Ectodermal cell (in vitro differentiated cells): Measurements from ENCODE around the gene DLX2.

Source experiments
- H3K27ac ChIP-seq: 2 replicates; pipeline ENCODE4 v1.7.0; 2013; ENCODE audit warnings: mild to moderate bottlenecking, low read depth, low read length; ENCODE audit not compliant: insufficient read depth, poor library complexity, severe bottlenecking
- H3K27me3 ChIP-seq: 2 replicates; pipeline ENCODE4 v1.7.0; 2013; ENCODE audit warnings: mild to moderate bottlenecking, low read length; ENCODE audit not compliant: insufficient read depth, control insufficient read depth, poor library complexity, severe bottlenecking
- H3K36me3 ChIP-seq: one replicate; pipeline ENCODE4 v1.7.0; 2013; ENCODE audit warnings: low read length; ENCODE audit not compliant: control insufficient read depth, insufficient read depth
- H3K4me1 ChIP-seq: one replicate; pipeline ENCODE4 v1.7.0; 2013; ENCODE audit warnings: low read length; ENCODE audit not compliant: control insufficient read depth, insufficient read depth
- H3K4me3 ChIP-seq: 2 replicates; pipeline ENCODE4 v1.7.0; 2013; ENCODE audit warnings: low read depth, low read length, control low read depth; ENCODE audit not compliant: insufficient read depth
- H3K9me3 ChIP-seq: 2 replicates; pipeline ENCODE4 v1.7.0; 2013; ENCODE audit warnings: mild to moderate bottlenecking, low read length, moderate library complexity; ENCODE audit not compliant: control insufficient read depth
- WGBS, 2 experiments: methylation state at CpG; one replicate each; pipeline ENCODE4 v1.1.7; 2013; ENCODE audit warnings: missing lambda C conversion rate in 2 of 2; 5-methylcytosine and 5-hydroxymethylcytosine counted together

DLX2 gene

GRCh38 chr2:172093416-172094293 is 9.0 kb downstream of the DLX2 start:
- Histone ChIP-seq H3K9me3 (no peaks in the 10 kb centered on the region), H3K4me1 (peaks cover 28% of the 10 kb centered on the region), H3K27ac (no peak overlapping the region), H3K36me3 (no peaks in the 10 kb centered on the region), H3K27me3 (peaks cover 100% of the 10 kb centered on the region), H3K4me3 (no peak overlapping the region)
- whole genome bisulfite sequencing, 2 experiments = 8 to 11% methylated on average over 16 to 17 of the region's 18 CpGs

- WGBS, 2 experiments = 3% methylated on average over 15 to 18 of the region's 19 CpGs
- H3K36me3 ChIP-seq = no peaks in the 10 kb centered on the region
- no peaks in the 10 kb centered on the region for H3K9me3 ChIP-seq
- H3K4me3 ChIP-seq = no peak overlapping the region
- H3K27me3 ChIP-seq = peaks cover 100% of the 10 kb centered on the region
- H3K4me1 ChIP-seq = peaks cover 34% of the 10 kb centered on the region
- no peak overlapping the region for H3K27ac ChIP-seq
These were observed 9.8 kb downstream of the DLX2 start for GRCh38 chr2:172092716-172093415.

GRCh38 chr2:172091761-172092566 is 10.7 kb downstream of the DLX2 start:
- H3K4me1 ChIP-seq = peaks cover 34% of the 10 kb centered on the region
- no peaks in the 10 kb centered on the region for H3K9me3 ChIP-seq
- WGBS, 2 experiments = 17 to 20% methylated on average over 8 to 11 of the region's 11 CpGs
- no peak overlapping the region for H3K27ac ChIP-seq
- peaks cover 100% of the 10 kb centered on the region for H3K27me3 ChIP-seq
- no peak overlapping the region for H3K4me3 ChIP-seq
- H3K36me3 ChIP-seq = no peaks in the 10 kb centered on the region

- H3K9me3 ChIP-seq = no peaks in the 10 kb centered on the region
- H3K27me3 ChIP-seq = peaks cover 100% of the 10 kb centered on the region
- 2 to 3% methylated on average over 8 of the region's 13 CpGs for WGBS, 2 experiments
- no peak overlapping the region for H3K4me3 ChIP-seq
- H3K4me1 ChIP-seq = peaks cover 33% of the 10 kb centered on the region
- H3K27ac ChIP-seq = no peak overlapping the region
- H3K36me3 ChIP-seq = no peaks in the 10 kb centered on the region
These were observed 11.6 kb downstream of the DLX2 start for GRCh38 chr2:172091000-172091641.

- Histone ChIP-seq H3K4me1 (peaks cover 35% of the 10 kb centered on the region), H3K4me3 (no peak overlapping the region), H3K27ac (no peak overlapping the region), H3K36me3 (no peaks in the 10 kb centered on the region), H3K9me3 (no peaks in the 10 kb centered on the region), H3K27me3 (peaks cover 100% of the 10 kb centered on the region)
- 2% methylated on average over 39 of the region's 39 CpGs for WGBS, 2 experiments
These were observed 12.4 kb downstream of the DLX2 start for GRCh38 chr2:172090044-172090961.

- Histone ChIP-seq H3K27ac (no peak overlapping the region), H3K9me3 (no peaks in the 10 kb centered on the region), H3K36me3 (no peaks in the 10 kb centered on the region), H3K4me3 (no peak overlapping the region), H3K27me3 (peaks cover 100% of the 10 kb centered on the region), H3K4me1 (peaks cover 33% of the 10 kb centered on the region)
- 13 to 14% methylated on average over 7 of the region's 7 CpGs for WGBS, 2 experiments
These were observed 13.1 kb downstream of the DLX2 start for GRCh38 chr2:172089633-172090032.

- peaks cover 100% of the 10 kb centered on the region for H3K27me3 ChIP-seq
- no peaks in the 10 kb centered on the region for H3K9me3 ChIP-seq
- H3K4me3 ChIP-seq = no peak overlapping the region
- peaks cover 37% of the 10 kb centered on the region for H3K4me1 ChIP-seq
- WGBS, 2 experiments = 9 to 10% methylated on average over 7 of the region's 10 CpGs
- no peak overlapping the region for H3K27ac ChIP-seq
- H3K36me3 ChIP-seq = no peaks in the 10 kb centered on the region
These were observed 13.6 kb downstream of the DLX2 start for GRCh38 chr2:172089005-172089504.

- peaks cover 100% of the 10 kb centered on the region for H3K27me3 ChIP-seq
- peaks cover 37% of the 10 kb centered on the region for H3K4me1 ChIP-seq
- H3K4me3 ChIP-seq = no peak overlapping the region
- no peaks in the 10 kb centered on the region for H3K9me3 ChIP-seq
- no peak overlapping the region for H3K27ac ChIP-seq
- H3K36me3 ChIP-seq = no peaks in the 10 kb centered on the region
- 3% methylated on average over 37 of the region's 37 CpGs for WGBS, 2 experiments
These were observed 14.3 kb downstream of the DLX2 start for GRCh38 chr2:172088245-172089004.
